IMR-90 (cell line): Measurements from ENCODE around the gene WNT10A. TPM values are rescaled to one million over a fixed set of nuclear protein-coding genes. Genes with fewer than 3 reads are reported as not detected.

Experiments
- ATAC-seq: fragments of 200-7000 bp; cut with Tn5 transposase; 2 replicates; pipeline ENCODE4 v1.9.1; 2020; ENCODE audit warnings: low read depth, mild to moderate bottlenecking, moderate library complexity
- BruUV-seq: library from RNA; stranded (reverse); fragments of 400-500 nt; replicated peaks from 2 replicates; lab custom pipeline; 2021; lab: Mats Ljungman, UMichigan
- CTCF ChIA-PET: fragments of 300-600 bp; formaldehyde crosslinking; extraction: SDS; loops from one replicate; lab custom pipeline; 2021; ENCODE audit warnings: antibody characterized with exemption; lab: Yijun Ruan, JAX
- POLR2A ChIA-PET: fragments of 300-600 bp; sonication (Branson Sonifier 250); formaldehyde crosslinking; loops from one replicate; lab custom pipeline; 2022; ENCODE audit warnings: antibody characterized with exemption; ENCODE audit not compliant: unreplicated experiment; lab: Charles Lee
- DNase-seq: peaks from one replicate; pipeline ENCODE4 v3.0.0; 2013
- H2AFZ ChIP-seq: replicated peaks from 2 replicates; pipeline ENCODE3; 2013; ENCODE audit warnings: low read length, mild to moderate bottlenecking; ENCODE audit not compliant: poor library complexity
- H2AK5ac ChIP-seq: 2 replicates; pipeline ENCODE4 v1.6.1; 2013; ENCODE audit warnings: low read depth, low read length, inconsistent platforms
- H2AK9ac ChIP-seq: replicated peaks from 2 replicates; pipeline ENCODE3; 2013; ENCODE audit warnings: mild to moderate bottlenecking, low read depth, low read length, moderate library complexity; ENCODE audit not compliant: poor library complexity
- H2BK120ac ChIP-seq: 2 replicates; pipeline ENCODE4 v1.6.1; 2013; ENCODE audit warnings: low read depth, low read length, inconsistent platforms
- H2BK15ac ChIP-seq: 3 replicates; pipeline ENCODE4 v1.6.1; 2013; ENCODE audit warnings: low read depth, low read length, inconsistent platforms
- H2BK20ac ChIP-seq: 2 replicates; pipeline ENCODE4 v1.6.1; 2013; ENCODE audit warnings: low read depth, mild to moderate bottlenecking, inconsistent platforms, low read length, moderate library complexity
- H2BK5ac ChIP-seq: 2 replicates; pipeline ENCODE4 v1.6.1; 2013; ENCODE audit warnings: mild to moderate bottlenecking, low read depth, low read length, inconsistent platforms; ENCODE audit not compliant: poor library complexity, severe bottlenecking
- H3K14ac ChIP-seq: replicated peaks from 2 replicates; pipeline ENCODE4 v1.6.1; 2013; ENCODE audit warnings: low read depth, low read length, inconsistent platforms
- H3K18ac ChIP-seq: 2 replicates; pipeline ENCODE4 v1.6.1; 2013; ENCODE audit warnings: low read depth, low read length, control low read depth
- H3K23ac ChIP-seq: 2 replicates; pipeline ENCODE4 v1.6.1; 2013; ENCODE audit warnings: low read depth, low read length, inconsistent platforms
- H3K27ac ChIP-seq: 2 replicates; pipeline ENCODE4 v1.5.1; 2013; ENCODE audit warnings: mild to moderate bottlenecking, control low read depth, low read length; ENCODE audit not compliant: insufficient read depth
- H3K27me3 ChIP-seq: 2 replicates; pipeline ENCODE4 v1.6.1; 2013; ENCODE audit warnings: low read length; ENCODE audit not compliant: control insufficient read depth, insufficient read depth
- H3K36me3 ChIP-seq: 2 replicates; pipeline ENCODE4 v1.6.1; 2013; ENCODE audit warnings: low read length, mixed read lengths; ENCODE audit not compliant: control insufficient read depth, insufficient read depth
- H3K4ac ChIP-seq: 2 replicates; pipeline ENCODE4 v1.6.1; 2013; ENCODE audit warnings: low read depth, low read length, inconsistent platforms
- H3K4me1 ChIP-seq: 2 replicates; pipeline ENCODE4 v1.6.1; 2013; ENCODE audit warnings: low read length, mixed read lengths; ENCODE audit not compliant: control insufficient read depth, insufficient read depth
- H3K4me2 ChIP-seq: 2 replicates; pipeline ENCODE4 v1.6.1; 2013; ENCODE audit warnings: low read depth, mild to moderate bottlenecking, control low read depth, low read length, moderate library complexity
- H3K4me3 ChIP-seq: 2 replicates; pipeline ENCODE4 v1.5.1; 2013; ENCODE audit warnings: low read depth, mild to moderate bottlenecking, control low read depth, low read length, moderate library complexity; ENCODE audit not compliant: insufficient read depth
- H3K56ac ChIP-seq: 2 replicates; pipeline ENCODE4 v1.6.1; 2013; ENCODE audit warnings: low read length, inconsistent platforms; ENCODE audit not compliant: insufficient read depth; ENCODE audit errors: extremely low read depth
- H3K79me1 ChIP-seq, 2 experiments: 2 replicates each; pipeline ENCODE4 v1.6.1; 2013; ENCODE audit warnings: low read length in 2 of 2, inconsistent platforms in 1 of 2, low read depth in 1 of 2
- H3K9ac ChIP-seq: 2 replicates; pipeline ENCODE4 v1.6.1; 2013; ENCODE audit warnings: low read depth, low read length, control low read depth
- H3K9me1 ChIP-seq: 2 replicates; pipeline ENCODE4 v1.6.1; 2013; ENCODE audit warnings: low read length, inconsistent platforms; ENCODE audit not compliant: insufficient read depth
- H3K9me3 ChIP-seq: 2 replicates; pipeline ENCODE4 v1.6.1; 2013; ENCODE audit warnings: low read length; ENCODE audit not compliant: control insufficient read depth, insufficient read depth
- H4K20me1 ChIP-seq: 2 replicates; pipeline ENCODE4 v1.6.1; 2013; ENCODE audit warnings: low read length, inconsistent platforms; ENCODE audit not compliant: insufficient read depth
- H4K5ac ChIP-seq: 2 replicates; pipeline ENCODE4 v1.6.1; 2013; ENCODE audit warnings: mild to moderate bottlenecking, low read depth, low read length, control low read depth
- H4K8ac ChIP-seq, 2 experiments: 2 replicates each; pipeline ENCODE4 v1.6.1; 2013; ENCODE audit warnings: low read depth in 2 of 2, low read length in 2 of 2, control low read depth in 1 of 2, inconsistent platforms in 1 of 2
- H4K91ac ChIP-seq: 2 replicates; pipeline ENCODE4 v1.6.1; 2013; ENCODE audit warnings: low read depth, low read length, inconsistent platforms; ENCODE audit not compliant: insufficient read depth
- NFE2L2 ChIP-seq: fragments of 150-350 bp; IDR thresholded peaks from 2 replicates; pipeline ENCODE4 v1.6.1; 2016; ENCODE audit warnings: low read depth, mild to moderate bottlenecking, low read length
- WGBS, 2 experiments: methylation state at CpG; one replicate each; pipeline versions ENCODE4 v1.1.5 to v1.1.7; 2013; ENCODE audit warnings: missing lambda C conversion rate in 2 of 2; ENCODE audit not compliant: insufficient read length in 1 of 2; ENCODE audit errors: extremely low coverage in 2 of 2; 5-methylcytosine and 5-hydroxymethylcytosine counted together
- dilution Hi-C: fragments of 300-500 bp; cut with HindIII; formaldehyde crosslinking; loops from one replicate; pipeline ENCODE4 v1.14.3; 2018; ENCODE audit warnings: low sequenced_read_pairs; ENCODE audit not compliant: unreplicated experiment
- in situ Hi-C: fragments of 300-500 bp; cut with MboI; formaldehyde crosslinking; loops from 3 replicates; pipeline ENCODE4 v1.14.3; 2019; ENCODE audit warnings: low sequenced_read_pairs, inconsistent platforms, mixed read lengths
- intact Hi-C: fragments of 100-400 bp; cut with micrococcal nuclease; formaldehyde crosslinking; loops from 2 replicates; pipeline ENCODE4 v1.10.0; 2022
- polyA plus RNA-seq, 3 experiments: library from polyadenylated mRNA; depleted of rRNA; stranded (reverse); fragments of >200 nt; gene quantifications; 2 replicates each; pipeline ENCODE4 v1.2.3, GENCODE V29; 2012; ENCODE audit warnings: low replicate concordance in 1 of 3
- total RNA-seq: library from RNA; depleted of rRNA; stranded (reverse); fragments of >200 nt; gene quantifications from 2 replicates; pipeline ENCODE4 v1.2.3, GENCODE V29; 2012

Gene WNT10A
- total and polyA plus RNA-seq, 2 of the 4 experiments (the other 2 are of a cell fraction), result not detected

GRCh38 chr2:218832081-218832480, 48.6 kb upstream of the WNT10A start:
- Histone ChIP-seq H4K91ac (no peak overlapping the region), H3K4me3 (no peak overlapping the region), H2BK15ac (no peak overlapping the region), H2BK5ac (no peak overlapping the region), H2BK20ac (no peak overlapping the region), H2BK120ac (no peak overlapping the region), H4K20me1 (no peaks in the 10 kb centered on the region), H3K9me1 (no peaks in the 10 kb centered on the region; the same call in 1 of the 2 replicates), H4K5ac (no peak overlapping the region), H3K9me3 (no peaks in the 10 kb centered on the region), H2AK9ac (peak overlapping the region; percentile 6), H3K79me1 (no peaks in the 10 kb centered on the region), H3K14ac (no peak overlapping the region), H3K4me1 (no peaks in the 10 kb centered on the region), H3K18ac (no peak overlapping the region), H3K4me2 (no peak overlapping the region), H3K56ac (no peak overlapping the region), H3K4ac (no peak overlapping the region), H3K23ac (no peak overlapping the region), H3K27me3 (peaks cover 69% of the 10 kb centered on the region), H4K8ac (no peak overlapping the region), H3K27ac (no peak overlapping the region), H2AFZ (no peak overlapping the region), H3K36me3 (no peaks in the 10 kb centered on the region), H2AK5ac (no peak overlapping the region), H3K9ac (no peak overlapping the region)
- CTCF ChIA-PET, result interaction anchor here (0.6 to 1.1 kb wide), 2 partner anchors 122 to 123 kb away, joined by 3 read pairs; partner anchors contain the start of gene TTLL4
- BruUV-seq, result no TSS peak
- in situ Hi-C loops (no loop called here), dilution Hi-C loops (no loop called here), intact Hi-C loops (no loop called here)
- WGBS, 2 experiments, result 87% methylated on average over 3 of the region's 3 CpGs; no CpG with 5 or more reads in 1 of the 2 experiments
- no peak for TF ChIP-seq NFE2L2
- DNase-seq (no peak), ATAC-seq (no peak)
- POLR2A ChIA-PET, result no interaction called here
